Ovary (tissue), 9 donors: ENCODE measurements around the gene PBX4. TPM values are rescaled to one million over a fixed set of nuclear protein-coding genes. Genes with fewer than 3 reads are reported as not detected.

Source experiments
- DNase-seq, 5 donors: peaks; one replicate each; pipeline ENCODE4 v3.0.0-alpha.2; 2019 to 2020
- H3K27ac ChIP-seq, 2 donors: fragments of 200-600 bp; one replicate each; pipeline versions ENCODE4 v1.5.1 to v1.8.0; 2019 to 2022
- H3K27me3 ChIP-seq: fragments of 200-600 bp; one replicate; pipeline ENCODE4 v1.8.0; 2022
- H3K36me3 ChIP-seq: fragments of 200-600 bp; sonication (generic); one replicate; pipeline ENCODE4 v1.5.1; 2019
- H3K4me1 ChIP-seq: one replicate; pipeline ENCODE4 v1.8.1; 2013; ENCODE audit warnings: mild to moderate bottlenecking, moderate library complexity; ENCODE audit not compliant: insufficient read depth
- H3K4me3 ChIP-seq: fragments of 200-600 bp; sonication (generic); one replicate; pipeline ENCODE4 v1.5.1; 2017
- H3K9me3 ChIP-seq, 2 donors: fragments of 200-600 bp in 1 of 2; sonication (generic) in 1 of 2; one replicate each; pipeline versions ENCODE4 v1.5.1 to v1.8.1; 2013 to 2019; ENCODE audit warnings: mild to moderate bottlenecking in 1 of 2, moderate library complexity in 1 of 2
- EP300 ChIP-seq: sonication (generic); formaldehyde crosslinking; IDR thresholded peaks from one replicate; pipeline ENCODE4 v1.6.1; 2017; ENCODE audit warnings: antibody characterized with exemption
- POLR2A ChIP-seq: fragments of 450-650 bp; IDR thresholded peaks from one replicate; pipeline ENCODE4 v1.6.1; 2017; ENCODE audit warnings: antibody characterized with exemption, mild to moderate bottlenecking, moderate library complexity
- WGBS, 3 donors: extraction: QIAGEN DNeasy Blood & Tissue Kit in 1 of 3; methylation state at CpG; one replicate each; pipeline versions ENCODE4 v1.1.5 to v1.1.7; 2013 to 2017; 5-methylcytosine and 5-hydroxymethylcytosine counted together
- intact Hi-C, 4 donors: fragments of 100-400 bp; cut with DNase I; formaldehyde crosslinking; loops; one replicate each; pipeline versions ENCODE4 v1.11.0 to v1.15.1; 2022 to 2023
- polyA plus RNA-seq, 2 donors: library from polyadenylated mRNA; stranded (reverse); fragments of 200-250 nt in 1 of 2; fragments of 350-450 nt in 1 of 2; fragmentation: Illumina TruSeq in 1 of 2; extraction: RNeasy Lipid Tissue Mini Kit (QIAGEN cat#74804) in 1 of 2; gene quantifications; one replicate each; pipeline ENCODE4 v1.2.3, GENCODE V29; 2013 to 2014
- total RNA-seq, 7 donors: library from RNA; depleted of rRNA in 2 of 7; stranded (reverse); fragments of >200 nt in 2 of 7; fragmentation: NEBNext Ultra II Directional in 3 of 7; extraction: Animal tissue kit (Norgen Biotek cat#: 25700) in 3 of 7; gene quantifications; one replicate each; pipeline versions ENCODE4 v1.1.0 to v1.2.4, GENCODE V29; 2016 to 2023
- TF ChIP-seq, protein P1 (sequence below), 3 donors: fragments of 450-650 bp in 2 of 3; fragments of 200-600 bp in 1 of 3; IDR thresholded peaks; one replicate each; pipeline versions ENCODE4 v1.5.1 to v1.8.0; 2016 to 2022; ENCODE audit warnings: antibody characterized with exemption in 3 of 3, mild to moderate bottlenecking in 1 of 3
- donor health status: DM: no; HTN: no; CAD: no; lungs with moderate emphysema.
- donor health status: DM: no; HTN: no; CAD: no.
- donor health status: Bipolar disorder and iron deficiency.
- donor health status: DM: yes; HTN: yes; CAD: no.
- donor health status: DM: no; HTN: no; CAD: no.
- donor health status: DM: yes; HTN: yes; CAD: no.

Gene PBX4
- total and polyA plus RNA-seq, 9 donors: 0.73 to 4.4 (median 3.2) TPM

- no peak for DNase-seq
- Histone ChIP-seq H3K9me3 (no peaks in the 10 kb centered on the region), H3K36me3 (no peaks in the 10 kb centered on the region), H3K27ac (no peak overlapping the region), H3K27me3 (no peaks in the 10 kb centered on the region), H3K4me1 (no peaks in the 10 kb centered on the region), H3K4me3 (no peak overlapping the region)
- 70 to 82% (median 78%) methylated on average over 13 to 15 of the region's 15 CpGs for WGBS, 3 donors
- intact Hi-C loops: no loop called here
- TF ChIP-seq EP300 (no peak), POLR2A (no peak)
Measured at GRCh38 chr19:19654441-19654840, 36.0 kb upstream of the PBX4 start.

- H3K36me3 ChIP-seq: no peaks in the 10 kb centered on the region
- intact Hi-C loops: no loop called here
- TF ChIP-seq POLR2A: no peak
- TF ChIP-seq, protein P1, sequence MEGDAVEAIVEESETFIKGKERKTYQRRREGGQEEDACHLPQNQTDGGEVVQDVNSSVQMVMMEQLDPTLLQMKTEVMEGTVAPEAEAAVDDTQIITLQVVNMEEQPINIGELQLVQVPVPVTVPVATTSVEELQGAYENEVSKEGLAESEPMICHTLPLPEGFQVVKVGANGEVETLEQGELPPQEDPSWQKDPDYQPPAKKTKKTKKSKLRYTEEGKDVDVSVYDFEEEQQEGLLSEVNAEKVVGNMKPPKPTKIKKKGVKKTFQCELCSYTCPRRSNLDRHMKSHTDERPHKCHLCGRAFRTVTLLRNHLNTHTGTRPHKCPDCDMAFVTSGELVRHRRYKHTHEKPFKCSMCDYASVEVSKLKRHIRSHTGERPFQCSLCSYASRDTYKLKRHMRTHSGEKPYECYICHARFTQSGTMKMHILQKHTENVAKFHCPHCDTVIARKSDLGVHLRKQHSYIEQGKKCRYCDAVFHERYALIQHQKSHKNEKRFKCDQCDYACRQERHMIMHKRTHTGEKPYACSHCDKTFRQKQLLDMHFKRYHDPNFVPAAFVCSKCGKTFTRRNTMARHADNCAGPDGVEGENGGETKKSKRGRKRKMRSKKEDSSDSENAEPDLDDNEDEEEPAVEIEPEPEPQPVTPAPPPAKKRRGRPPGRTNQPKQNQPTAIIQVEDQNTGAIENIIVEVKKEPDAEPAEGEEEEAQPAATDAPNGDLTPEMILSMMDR (IDR thresholded peaks at IDR 0.05): no peak
- TF ChIP-seq EP300: no peak
- H3K9me3 ChIP-seq: no peaks in the 10 kb centered on the region
- no peaks in the 10 kb centered on the region for H3K4me1 ChIP-seq
- 92 to 93% (median 92%) methylated on average over 23 of the region's 23 CpGs for WGBS, 3 donors
- no peak overlapping the region for H3K27ac ChIP-seq
- no peaks in the 10 kb centered on the region for H3K27me3 ChIP-seq
- no peak for DNase-seq
- H3K4me3 ChIP-seq: no peak overlapping the region
Measured at GRCh38 chr19:19653597-19654147, 35.2 kb upstream of the PBX4 start.

GRCh38 chr19:19652482-19653295, 34.2 kb upstream of the PBX4 start:
- Histone ChIP-seq H3K4me3 (no peak overlapping the region), H3K4me1 (no peaks in the 10 kb centered on the region), H3K27ac (no peak overlapping the region), H3K9me3 (no peaks in the 10 kb centered on the region), H3K36me3 (no peaks in the 10 kb centered on the region), H3K27me3 (no peaks in the 10 kb centered on the region)
- intact Hi-C loops: no loop called here
- TF ChIP-seq, protein P1 (IDR thresholded peaks at IDR 0.05): no peak
- TF ChIP-seq POLR2A (no peak), EP300 (no peak)
- 87 to 93% (median 88%) methylated on average over 24 of the region's 24 CpGs for WGBS, 3 donors
- no peak for DNase-seq

- Histone ChIP-seq H3K27me3 (no peaks in the 10 kb centered on the region), H3K36me3 (no peaks in the 10 kb centered on the region), H3K4me1 (no peaks in the 10 kb centered on the region), H3K4me3 (no peak overlapping the region), H3K27ac (no peak overlapping the region), H3K9me3 (no peaks in the 10 kb centered on the region)
- intact Hi-C loops: no loop called here
- no peak for TF ChIP-seq EP300
- TF ChIP-seq, protein P1 (IDR thresholded peaks at IDR 0.05): no peak
- no peak for TF ChIP-seq POLR2A
- no peak for DNase-seq
- WGBS, 3 donors: 57 to 70% (median 58%) methylated on average over 13 of the region's 13 CpGs
Measured at GRCh38 chr19:19651076-19651475, 32.6 kb upstream of the PBX4 start.

GRCh38 chr19:19650331-19650730, 31.8 kb upstream of the PBX4 start:
- intact Hi-C loops: no loop called here
- no peaks in the 10 kb centered on the region for H3K9me3 ChIP-seq
- H3K4me3 ChIP-seq: no peak overlapping the region
- H3K27me3 ChIP-seq: no peaks in the 10 kb centered on the region
- WGBS, 3 donors: 87 to 95% (median 94%) methylated on average over 9 of the region's 9 CpGs
- no peaks in the 10 kb centered on the region for H3K4me1 ChIP-seq
- H3K36me3 ChIP-seq: no peaks in the 10 kb centered on the region
- DNase-seq: no peak
- H3K27ac ChIP-seq: no peak overlapping the region
- TF ChIP-seq, protein P1 (IDR thresholded peaks at IDR 0.05): no peak
- TF ChIP-seq EP300 (no peak), POLR2A (no peak)
